GM20431 (cell line): ENCODE measurements around the gene RARRES1.

Experiments
- in situ Hi-C: fragments of 300-500 bp; cut with MseI, MboI; formaldehyde crosslinking; loops from one replicate; pipeline ENCODE4 v1.15.0; 2020; ENCODE audit warnings: low sequenced_read_pairs; ENCODE audit not compliant: unreplicated experiment

RARRES1 gene

GRCh38 chr3:158731938-158732855, at the start of gene RARRES1:
RARRES1 (minus strand) TSS chr3:158732457; CDS start chr3:158732415, 42 bp downstream.
- in situ Hi-C loops: loop anchor here (10.0 kb wide), 1 partner anchor 53 kb away; no protein-coding TSS in a partner anchor

- in situ Hi-C loops: loop anchor here (10.0 kb wide), 1 partner anchor 47 kb away; the partner anchor contains the start of gene RARRES1
These were observed 49.6 kb upstream of the RARRES1 start for GRCh38 chr3:158781849-158782248.

GRCh38 chr3:158781191-158781590, 48.9 kb upstream of the RARRES1 start:
- in situ Hi-C loops: loop anchor here (10.0 kb wide), 1 partner anchor 46 kb away; the partner anchor contains the start of gene RARRES1

GRCh38 chr3:158780766-158781165, 48.5 kb upstream of the RARRES1 start:
- in situ Hi-C loops: loop anchor here (10.0 kb wide), 1 partner anchor 46 kb away; the partner anchor contains the start of gene RARRES1

GRCh38 chr3:158777161-158777873, 45.1 kb upstream of the RARRES1 start:
- in situ Hi-C loops: no loop called here

GRCh38 chr3:158776531-158776930, 44.3 kb upstream of the RARRES1 start:
- in situ Hi-C loops: no loop called here

- in situ Hi-C loops: no loop called here
These were observed 43.5 kb upstream of the RARRES1 start for GRCh38 chr3:158775426-158776410.

GRCh38 chr3:158774965-158775364, 42.7 kb upstream of the RARRES1 start:
- in situ Hi-C loops: no loop called here

- in situ Hi-C loops: no loop called here
These were observed 41.9 kb upstream of the RARRES1 start for GRCh38 chr3:158773845-158774830.

- in situ Hi-C loops: no loop called here
These were observed 40.9 kb upstream of the RARRES1 start for GRCh38 chr3:158773166-158773565.

GRCh38 chr3:158771982-158772381, 39.7 kb upstream of the RARRES1 start:
- in situ Hi-C loops: no loop called here

GRCh38 chr3:158771577-158771976, 39.3 kb upstream of the RARRES1 start:
- in situ Hi-C loops: no loop called here

- in situ Hi-C loops: no loop called here
These were observed 38.6 kb upstream of the RARRES1 start for GRCh38 chr3:158770741-158771350.

GRCh38 chr3:158769952-158770740, 37.9 kb upstream of the RARRES1 start:
- in situ Hi-C loops: no loop called here

GRCh38 chr3:158769549-158769948, 37.3 kb upstream of the RARRES1 start:
- in situ Hi-C loops: no loop called here

- in situ Hi-C loops: no loop called here
These were observed 36.8 kb upstream of the RARRES1 start for GRCh38 chr3:158768881-158769543.

- in situ Hi-C loops: no loop called here
These were observed 36.1 kb upstream of the RARRES1 start for GRCh38 chr3:158768361-158768787.
